RCC 7860 (cell line): Measurements from ENCODE around the gene LCA5L.
"Not testable (repeated sequence)": the region's sequence is repeated elsewhere in the genome, so short reads cannot be mapped to it uniquely, and the experiment has no call there.

ENCODE experiments used
- DNase-seq: peaks from one replicate; pipeline ENCODE4 v3.0.0-alpha.2; 2015; ENCODE audit warnings: low spot score
- FAIRE-seq: peaks from 2 replicates; lab custom pipeline; 2012; peaks lifted over from hg19 to GRCh38; lab: Jason Lieb, UNC

The LCA5L gene

GRCh38 chr21:39452207-39452969, 6.8 kb upstream of the LCA5L start:
- FAIRE-seq (no peak), DNase-seq (no peak)

GRCh38 chr21:39451332-39452206, 6.0 kb upstream of the LCA5L start, which contains the start of gene SH3BGR:
Gene SH3BGR, plus strand, starts transcription at chr21:39451970. Its CDS starts 127 bp downstream, at chr21:39452097.
- no peak for DNase-seq
- FAIRE-seq, result no peak

GRCh38 chr21:39447264-39447663, 1.7 kb upstream of the LCA5L start:
- DNase-seq (no peak), FAIRE-seq (no peak)

- DNase-seq, result no peak
Measured at GRCh38 chr21:39444421-39445180, 977 bp downstream of the LCA5L start.

GRCh38 chr21:39441502-39442475, 3.8 kb downstream of the LCA5L start:
- FAIRE-seq (peak; percentile 67), DNase-seq (peak; percentile 37)

More at GRCh38 chr21:39444421-39445180, 977 bp downstream of the LCA5L start:
- FAIRE-seq, result no peak

- DNase-seq (no peak), FAIRE-seq (no peak)
Measured at GRCh38 chr21:39439232-39439631, 6.3 kb downstream of the LCA5L start.

- FAIRE-seq, result no peak
- no peak for DNase-seq
Measured at GRCh38 chr21:39434950-39435349, 10.6 kb downstream of the LCA5L start.

- FAIRE-seq (no peak), DNase-seq (no peak)
Measured at GRCh38 chr21:39430954-39431353, 14.6 kb downstream of the LCA5L start.

- FAIRE-seq (peak; percentile 87), DNase-seq (peak; percentile 57)
Measured at GRCh38 chr21:39430457-39430856, 15.1 kb downstream of the LCA5L start.

GRCh38 chr21:39430016-39430415, 15.6 kb downstream of the LCA5L start:
- DNase-seq, result no peak
- FAIRE-seq, result no peak

- FAIRE-seq (no peak), DNase-seq (no peak)
Measured at GRCh38 chr21:39429445-39429844, 16.1 kb downstream of the LCA5L start.

- no peak for FAIRE-seq
- DNase-seq, result no peak
Measured at GRCh38 chr21:39422527-39423241, 22.9 kb downstream of the LCA5L start.

GRCh38 chr21:39419204-39419603, 26.4 kb downstream of the LCA5L start:
- FAIRE-seq, DNase-seq: not testable (repeated sequence)

GRCh38 chr21:39406065-39406464, 39.5 kb downstream of the LCA5L start:
- FAIRE-seq (no peak), DNase-seq (no peak)

- FAIRE-seq (no peak), DNase-seq (no peak)
Measured at GRCh38 chr21:39400173-39400572, 45.4 kb downstream of the LCA5L start.

- no peak for FAIRE-seq
Measured at GRCh38 chr21:39397646-39398385, 47.8 kb downstream of the LCA5L start.

GRCh38 chr21:39392981-39393380, 52.6 kb downstream of the LCA5L start:
- FAIRE-seq (no peak), DNase-seq (no peak)

More at GRCh38 chr21:39397646-39398385, 47.8 kb downstream of the LCA5L start:
- no peak for DNase-seq

GRCh38 chr21:39390212-39390765, 55.3 kb downstream of the LCA5L start:
- DNase-seq (no peak), FAIRE-seq (no peak)
